Measurements from ENCODE around the gene OR2A5. TPM values are rescaled to one million over a fixed set of nuclear protein-coding genes. Genes with fewer than 3 reads are reported as not detected.

Gene OR2A5
- total RNA-seq, 1 experiment from 2014 or later: not detected

Other genes starting within 250 kb of the OR2A5 start
- 58.4 TPM for gene TCAF1, start 146.8 kb upstream of the OR2A5 start, total RNA-seq (2021; ENCODE audit: unreplicated experiment)
- gene OR2F2, start 113.7 kb upstream of the OR2A5 start, total RNA-seq (2021; ENCODE audit: unreplicated experiment): not detected
- gene OR2F1, start 94.1 kb upstream of the OR2A5 start, total RNA-seq (2021; ENCODE audit: unreplicated experiment): not detected
- gene OR6B1, start 48.6 kb upstream of the OR2A5 start, total RNA-seq (2021; ENCODE audit: unreplicated experiment): not detected
- gene OR2A25, start 20.9 kb downstream of the OR2A5 start, total RNA-seq (2021; ENCODE audit: unreplicated experiment): not detected
- not detected for gene OR2A12, start 37.3 kb downstream of the OR2A5 start, total RNA-seq (2021; ENCODE audit: unreplicated experiment)
- gene OR2A2, start 60.6 kb downstream of the OR2A5 start, total RNA-seq (2021; ENCODE audit: unreplicated experiment): not detected
- gene OR2A14, start 74.2 kb downstream of the OR2A5 start, total RNA-seq (2021; ENCODE audit: unreplicated experiment): not detected
- gene CTAGE4, start 134.5 kb downstream of the OR2A5 start, total RNA-seq (2021; ENCODE audit: unreplicated experiment): 6.0 TPM
- 17.4 TPM for gene ARHGEF35, start 146.9 kb downstream of the OR2A5 start, total RNA-seq (2021; ENCODE audit: unreplicated experiment)
- gene OR2A42, start 190.7 kb downstream of the OR2A5 start, total RNA-seq (2021; ENCODE audit: unreplicated experiment): not detected
- 8.1 TPM for gene OR2A7, start 215.8 kb downstream of the OR2A5 start, total RNA-seq (2021; ENCODE audit: unreplicated experiment)
- gene CTAGE8, start 220.3 kb downstream of the OR2A5 start, total RNA-seq (2021; ENCODE audit: unreplicated experiment): 6.1 TPM

All from HCT116 (cell line).